HG02571 (cell line): ENCODE measurements around the gene C10orf53.

Source experiments
- ATAC-seq: cut with Tn5 transposase; IDR thresholded peaks from one replicate; pipeline ENCODE4 v1.9.1; 2021; ENCODE audit warnings: mild to moderate bottlenecking, moderate library complexity; ENCODE audit not compliant: unreplicated experiment

C10orf53 gene

DNA sequence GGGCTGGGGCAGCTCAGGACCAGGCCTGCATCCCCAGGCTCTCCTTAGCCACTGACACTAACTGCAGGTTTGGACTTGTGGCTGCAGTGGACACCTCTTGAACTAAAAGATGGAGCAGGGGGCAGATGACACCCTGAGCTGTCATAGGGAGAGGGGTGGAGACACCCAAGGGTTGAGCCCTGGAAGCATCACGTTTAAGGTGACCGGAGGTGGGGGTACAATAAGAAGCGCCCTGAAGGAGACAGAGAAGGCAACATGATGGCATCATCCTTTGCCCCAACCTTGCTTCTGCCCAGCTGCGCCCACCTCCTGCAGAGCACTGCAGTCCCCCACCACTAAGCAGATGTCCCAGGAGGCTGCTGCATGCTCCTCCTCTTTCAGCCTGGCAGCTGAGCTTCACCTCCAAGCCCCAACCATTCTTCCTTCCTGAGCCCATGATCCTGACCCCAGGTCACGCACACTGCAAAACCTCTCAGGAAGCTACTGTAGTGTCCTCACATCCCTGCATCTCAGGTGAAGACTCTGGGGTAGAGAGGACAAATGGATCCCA, 57.2 kb downstream of the C10orf53 start:
- ATAC-seq = no peak

DNA sequence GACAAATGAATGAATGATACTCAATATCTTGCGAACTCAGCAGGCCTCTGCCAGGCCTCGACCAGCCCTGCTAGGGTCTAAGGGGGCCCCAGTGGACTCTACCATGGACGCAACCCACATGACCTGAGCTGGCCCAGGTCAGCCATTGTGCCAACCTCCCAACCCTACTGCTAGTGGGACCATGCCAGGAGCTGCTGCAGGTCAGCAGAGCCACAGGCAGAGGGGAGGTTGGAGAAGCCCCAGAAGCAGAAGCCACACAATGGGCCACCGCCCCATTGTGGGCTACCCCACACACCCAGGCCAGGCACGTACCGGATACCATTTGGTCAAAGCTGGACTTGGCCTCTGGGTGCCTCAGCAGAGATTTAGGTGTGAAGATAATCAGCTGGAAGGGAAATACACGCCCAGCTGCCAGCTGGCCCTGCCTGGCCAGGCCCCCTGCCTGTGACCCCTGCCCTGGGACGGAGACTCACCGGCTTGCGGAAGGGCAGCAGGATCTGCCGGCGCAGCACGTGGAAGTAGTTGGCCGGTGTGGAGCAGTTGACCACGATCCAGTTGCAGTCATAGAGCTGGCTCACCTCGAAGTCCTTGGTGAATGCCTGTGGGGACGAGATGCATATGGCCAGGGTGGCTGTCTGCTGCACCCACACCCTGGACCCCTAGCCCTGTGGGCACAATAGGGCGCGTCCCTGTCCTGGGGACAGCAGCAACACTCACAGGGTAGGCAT, 58.2 kb downstream of the C10orf53 start:
- no peak for ATAC-seq

DNA sequence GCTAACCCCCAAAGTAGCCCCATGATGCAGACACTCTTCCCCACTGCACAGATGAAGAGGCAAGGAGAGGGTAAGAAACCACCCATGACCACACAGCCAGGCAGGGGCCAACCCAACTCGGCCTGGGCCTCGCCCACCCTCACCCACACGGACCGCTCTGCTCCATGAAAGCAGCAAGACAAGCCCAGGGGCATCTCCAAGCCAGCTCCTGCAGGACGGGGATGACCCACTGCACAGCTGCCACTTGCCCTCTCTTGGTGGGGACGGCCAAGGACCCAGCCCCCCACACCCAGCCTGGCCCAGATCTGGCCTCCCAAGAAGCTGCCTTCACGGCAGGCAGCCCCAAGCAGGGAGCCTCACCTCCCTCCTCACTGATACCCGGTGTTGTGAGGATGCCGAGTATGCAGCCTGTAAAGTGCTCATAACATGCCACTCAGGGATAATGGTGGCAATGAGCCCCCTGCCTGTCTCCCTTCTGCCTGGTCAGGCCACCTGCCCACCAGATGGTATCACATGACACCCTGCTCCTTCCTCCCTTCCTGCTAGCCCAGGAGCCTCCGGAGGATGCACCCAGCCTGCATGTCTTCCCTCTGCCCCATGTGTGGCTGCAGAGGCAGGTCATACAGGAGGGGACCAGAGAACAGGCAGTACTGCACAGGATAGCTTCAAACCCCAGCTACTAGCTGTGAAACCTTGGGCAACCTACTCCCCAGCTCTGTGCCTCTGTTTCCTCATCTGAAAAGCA, 59.3 kb downstream of the C10orf53 start:
- ATAC-seq = no peak

DNA sequence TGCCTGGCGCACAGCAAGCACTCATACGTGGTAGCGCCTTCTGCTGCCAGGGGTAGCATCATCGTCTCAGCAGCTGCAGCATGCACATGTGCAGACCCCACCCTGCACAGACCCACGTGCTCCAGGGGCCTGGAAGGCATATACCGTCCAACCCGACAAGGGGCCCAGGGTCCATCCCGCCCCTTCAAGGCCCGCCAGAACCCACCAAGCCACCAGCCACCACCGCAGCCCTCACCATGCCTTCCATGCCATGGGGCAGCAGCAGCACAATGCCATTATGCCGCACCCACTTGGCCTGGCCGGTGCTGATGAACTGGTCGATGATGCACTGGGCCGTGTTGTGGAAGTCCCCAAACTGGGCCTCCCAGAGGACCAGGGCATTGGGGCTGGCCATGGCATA, 60.0 kb downstream of the C10orf53 start:
- no peak for ATAC-seq

DNA sequence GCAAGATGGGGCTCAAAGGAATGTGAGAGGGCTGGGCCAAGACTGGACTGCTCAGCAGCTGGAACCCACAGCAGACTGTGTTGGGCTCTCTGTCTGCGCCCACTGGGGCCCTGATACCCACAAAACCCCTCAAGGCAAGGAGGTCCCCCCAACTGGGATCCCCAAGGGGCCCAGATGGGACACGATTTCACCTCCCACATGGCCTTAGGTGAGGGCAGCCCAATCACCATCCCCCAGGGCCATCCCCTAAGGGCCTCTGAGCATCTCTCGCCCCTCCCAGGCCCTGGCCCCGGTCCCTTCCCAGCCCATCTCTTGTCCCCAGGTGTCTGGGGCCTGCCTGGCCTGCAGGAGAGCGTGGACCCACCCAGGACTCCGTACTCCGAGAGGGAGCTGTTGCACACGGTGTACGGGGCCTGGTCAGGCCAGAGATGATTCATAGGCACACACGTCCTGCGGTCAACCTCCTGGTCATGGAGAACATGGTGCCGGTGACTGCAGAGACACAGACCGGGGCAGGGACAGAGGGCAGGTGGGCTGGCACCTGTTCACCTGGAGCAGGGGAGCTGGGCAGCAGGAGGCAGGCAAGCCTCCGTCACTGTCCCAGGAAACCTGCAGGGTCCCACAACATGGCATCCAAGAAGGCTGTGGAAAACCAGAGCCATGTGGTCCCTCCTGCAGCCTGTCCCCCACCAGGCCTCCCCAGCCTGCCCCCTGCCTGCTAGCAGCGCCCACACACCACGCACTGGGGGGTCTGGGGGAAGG, 61.1 kb downstream of the C10orf53 start:
- no peak for ATAC-seq

DNA sequence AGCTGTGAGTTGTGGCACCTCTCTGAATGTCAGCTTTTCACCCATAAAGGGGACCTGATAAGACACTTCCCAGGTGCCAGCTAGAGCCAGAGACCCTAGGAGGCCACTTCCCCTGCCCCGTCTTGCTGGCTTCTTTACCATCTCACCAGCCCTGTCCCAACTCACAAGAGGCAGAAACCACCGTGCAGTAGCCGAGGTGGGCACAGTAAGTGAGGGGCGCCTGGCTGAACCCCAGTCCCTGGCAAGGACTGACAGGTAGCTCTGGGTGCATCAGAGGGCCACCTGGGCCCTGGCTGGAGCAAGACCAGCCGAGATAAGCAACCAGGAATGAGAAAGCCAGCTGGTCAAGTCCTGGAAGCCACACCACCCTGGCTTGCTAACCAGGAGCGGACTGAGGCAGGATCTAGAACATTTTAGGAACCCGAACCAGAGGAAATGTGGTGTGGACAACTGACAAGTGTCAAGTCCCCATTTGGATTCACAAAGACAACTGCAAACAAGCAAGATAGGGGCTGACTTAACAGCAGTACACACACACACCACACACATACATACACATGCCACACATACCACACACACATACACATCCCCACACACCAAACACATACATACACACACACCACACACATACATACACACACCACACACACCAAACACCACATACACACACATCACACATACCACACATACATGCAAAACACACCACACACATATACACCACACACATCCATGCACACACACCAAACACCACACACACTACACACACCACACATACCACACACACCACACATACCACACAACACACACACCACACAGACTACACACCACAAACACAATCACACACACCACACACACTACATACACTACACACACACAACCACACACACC, 61.9 kb downstream of the C10orf53 start:
- ATAC-seq = no peak

DNA sequence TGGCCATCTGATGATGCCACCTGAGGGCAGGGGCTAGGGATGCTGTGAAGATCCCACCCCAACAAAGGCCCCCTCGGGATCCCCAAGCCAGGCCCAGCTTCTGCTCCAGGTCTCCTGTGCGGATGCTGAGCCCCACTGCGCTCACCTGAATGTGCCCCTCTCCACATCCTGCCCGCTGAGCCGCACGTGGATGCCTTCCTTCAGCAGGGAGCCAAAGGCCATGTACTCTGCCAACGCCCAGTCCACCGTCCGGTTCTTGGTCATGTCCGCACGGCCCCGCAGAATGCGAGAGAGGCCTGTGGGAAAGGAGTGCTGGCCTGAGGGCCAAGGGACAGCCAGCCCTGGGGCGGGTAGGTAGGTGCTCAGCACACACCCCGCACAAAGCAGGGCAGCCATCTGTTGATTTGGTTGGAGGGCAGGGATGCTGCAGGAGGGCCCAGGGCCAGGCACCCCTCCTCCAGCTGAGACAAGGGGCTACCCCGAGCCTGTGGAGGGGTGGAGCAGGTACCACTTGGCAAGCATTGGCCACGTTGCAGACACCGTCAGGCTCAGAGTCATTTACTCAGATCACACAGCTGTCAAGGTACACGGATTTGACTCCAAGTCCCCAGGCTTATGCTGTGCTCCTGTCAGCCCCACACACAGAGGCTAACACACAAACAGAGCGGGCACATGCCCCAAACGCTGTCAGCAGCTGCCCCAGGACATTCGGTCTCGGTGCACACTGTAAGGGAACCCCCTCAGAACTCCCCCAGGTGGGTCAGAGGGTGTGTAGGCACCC, 63.4 kb downstream of the C10orf53 start:
- ATAC-seq = no peak

DNA sequence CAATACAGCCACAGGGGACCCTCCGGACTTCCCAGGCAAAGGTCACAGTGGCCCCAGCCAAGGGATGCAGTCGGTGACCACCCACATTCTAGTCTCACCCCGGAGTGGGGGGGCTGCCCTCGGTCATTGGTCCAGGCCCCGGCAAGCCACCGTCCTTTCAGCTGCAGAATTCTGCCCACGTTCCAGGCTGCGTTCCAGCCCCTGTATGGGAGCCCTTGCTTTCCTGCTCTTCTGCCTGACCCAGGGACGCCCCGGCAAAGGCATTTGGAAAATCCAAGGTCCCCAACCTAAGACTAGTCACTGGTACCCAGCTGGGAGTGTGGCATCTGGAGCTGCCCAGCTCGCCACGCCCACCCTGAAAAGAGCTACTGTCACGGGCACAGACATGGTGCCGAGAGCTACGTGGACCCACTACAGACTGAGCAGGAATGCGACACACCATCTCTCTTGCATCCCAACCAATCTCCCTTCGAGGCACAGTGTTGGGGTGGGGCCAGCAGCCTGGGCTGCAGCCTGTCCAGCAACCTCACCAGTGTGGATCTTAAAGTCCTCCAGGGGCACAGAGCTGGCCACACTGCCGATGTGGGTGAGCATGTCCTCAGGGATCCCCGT, 64.1 kb downstream of the C10orf53 start:
- ATAC-seq = no peak

DNA sequence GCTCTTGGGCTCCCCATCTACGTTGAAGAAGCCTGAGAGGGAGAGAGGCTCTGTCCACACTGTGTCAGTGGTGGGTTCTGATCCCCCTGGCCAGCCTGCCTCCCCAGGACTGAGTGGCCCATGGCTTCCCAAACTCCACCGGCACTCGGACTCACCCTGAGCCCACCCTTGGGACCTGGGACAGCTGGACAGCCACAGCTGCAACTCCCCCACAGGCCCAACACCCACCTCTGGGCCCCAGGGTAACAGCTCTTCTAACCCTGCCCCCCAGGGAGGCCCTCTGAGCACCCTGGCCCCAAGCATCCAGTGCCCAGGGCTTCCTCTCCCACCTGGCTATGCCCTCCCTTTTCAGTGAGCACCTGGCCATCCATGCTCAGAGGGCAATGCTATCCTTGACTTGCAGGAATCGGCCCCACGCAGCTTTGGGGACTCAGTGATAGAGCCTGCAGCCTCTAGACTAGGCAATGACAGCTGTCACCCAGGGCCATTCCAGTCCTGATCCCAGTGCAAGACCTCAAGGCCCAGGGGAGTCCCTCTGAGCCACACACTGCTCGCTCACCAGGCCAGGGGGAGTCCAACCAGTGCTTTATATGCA, 64.7 kb downstream of the C10orf53 start:
- no peak for ATAC-seq

DNA sequence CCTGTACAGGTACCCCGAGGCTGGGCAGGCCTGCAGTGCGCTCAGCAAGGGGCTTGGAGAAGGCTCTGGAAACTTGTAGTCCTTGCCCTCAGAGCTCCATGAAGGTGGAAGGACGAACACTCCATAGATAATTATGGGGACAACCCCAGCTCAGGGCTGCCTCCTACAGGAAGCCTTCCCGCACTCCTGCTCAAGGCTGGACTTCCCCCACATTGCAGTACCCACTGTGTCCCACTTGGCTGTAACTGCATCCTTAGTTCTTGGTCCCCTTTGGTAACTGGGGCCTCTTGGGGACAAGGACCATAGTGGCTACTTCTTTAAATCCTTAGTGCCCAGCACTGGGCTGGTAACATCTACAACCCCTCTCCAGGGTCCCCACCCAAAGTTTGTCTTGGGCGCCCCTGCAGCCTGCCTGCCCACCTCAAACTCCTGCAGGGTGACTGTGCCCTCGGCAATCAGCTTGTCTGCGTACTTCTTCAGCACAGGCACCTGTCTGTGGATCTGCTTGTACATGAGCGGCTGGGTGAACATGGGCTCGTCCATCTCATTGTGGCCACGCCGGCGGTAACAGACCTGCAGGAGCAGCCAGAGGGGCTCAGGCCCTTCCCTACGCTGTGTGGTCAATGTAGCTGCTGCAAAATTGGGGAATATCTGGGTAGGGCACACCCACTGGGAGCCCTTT, 65.6 kb downstream of the C10orf53 start:
- ATAC-seq = no peak

DNA sequence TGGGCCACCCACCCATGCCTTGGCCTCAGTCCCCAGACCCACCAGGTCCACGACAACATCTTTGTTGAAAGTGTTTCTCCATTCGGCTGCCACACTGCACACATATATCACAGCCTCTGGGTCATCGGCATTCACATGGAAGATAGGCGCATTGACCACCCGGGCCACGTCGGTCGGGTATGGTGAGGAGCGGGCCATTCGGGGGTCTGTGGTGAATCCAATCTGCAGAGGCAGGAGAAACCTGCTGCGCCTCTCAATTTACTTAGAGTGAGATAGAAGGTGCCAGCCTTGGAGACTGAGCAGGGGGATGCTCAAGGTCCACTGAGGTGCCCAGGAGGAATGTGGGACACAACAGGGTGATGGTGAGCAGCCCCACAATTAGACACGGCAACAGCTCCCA, 66.3 kb downstream of the C10orf53 start:
- ATAC-seq = no peak

DNA sequence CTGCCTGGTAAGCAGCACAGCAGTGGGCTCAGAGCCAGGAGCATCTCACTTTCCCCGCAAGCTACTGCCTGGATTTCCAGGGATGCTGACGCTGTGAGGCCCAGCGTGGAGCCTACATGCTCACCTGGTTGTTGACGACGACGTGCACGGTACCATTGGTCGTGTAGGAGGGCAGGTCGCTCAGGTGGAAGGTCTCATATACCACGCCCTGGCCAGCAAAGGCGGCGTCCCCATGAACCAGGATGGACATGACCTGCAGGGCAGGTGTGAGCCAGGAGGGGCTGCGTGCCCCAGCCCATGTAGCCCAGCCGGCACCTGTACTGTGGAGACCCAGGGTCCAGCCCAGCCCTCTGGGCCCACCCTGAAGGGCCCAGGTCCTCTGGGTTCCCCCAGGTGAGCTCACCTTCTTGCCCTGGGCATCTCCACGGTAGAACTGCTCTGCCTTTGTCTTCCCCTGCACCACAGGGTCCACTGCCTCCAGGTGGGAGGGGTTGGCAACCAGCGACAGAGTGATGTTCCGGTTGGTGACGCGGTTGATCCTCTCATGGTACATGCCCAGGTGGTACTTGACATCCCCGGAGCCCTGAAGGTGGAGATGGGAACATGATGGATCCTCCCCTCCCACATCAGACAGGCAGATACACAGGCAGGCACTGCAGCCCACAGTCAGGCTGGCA, 67.3 kb downstream of the C10orf53 start:
- ATAC-seq = no peak
